ENCODE measurements around the gene UBALD2. TPM values are rescaled to one million over a fixed set of nuclear protein-coding genes. Genes with fewer than 3 reads are reported as not detected.
A peak's percentile ranks its signal among the peaks of the same experiment; 100 is the strongest.
"Not testable (repeated sequence)": the region's sequence is repeated elsewhere in the genome, so short reads cannot be mapped to it uniquely, and the experiment has no call there.

The UBALD2 gene
- total RNA-seq: 10 to 100 TPM; 24.8 to 42.7 (median 35.6) TPM

- no peaks in the 10 kb centered on the region for H3K27me3 ChIP-seq
- peaks cover 4% of the 10 kb centered on the region for H3K36me3 ChIP-seq
- TF ChIP-seq CTCF (IDR thresholded peaks at IDR 0.05) (no peak), POLR2AphosphoS5 (IDR thresholded peaks at IDR 0.05) (peak in 2 of 3 donors; percentile 60 to 61), POLR2A (IDR thresholded peaks at IDR 0.05) (peak; percentile 94 to 95), EP300 (IDR thresholded peaks at IDR 0.05) (no peak)
- peak within 1 kb of the TSS; percentile 88 for H3K4me3 ChIP-seq
- H3K9me3 ChIP-seq: no peaks in the 10 kb centered on the region
- WGBS: 0% methylated on average over 17 of the region's 94 CpGs
- H3K4me1 ChIP-seq: peaks cover 75% of the 10 kb centered on the region
- peak; percentile 100 for DNase-seq (ENCODE audit: low spot score in 2 of 2)
- peak within 1 kb of the TSS; percentile 98 for H3K27ac ChIP-seq
These were observed at the start of gene UBALD2 for GRCh38 chr17:76264755-76265623. Gene UBALD2 (plus strand): TSS chr17:76265348. CDS start chr17:76265506, 158 bp downstream.

- H3K4me3 ChIP-seq: no peak overlapping the region
- 96% methylated on average over 3 of the region's 3 CpGs for WGBS
- H3K36me3 ChIP-seq: no peaks in the 10 kb centered on the region
- H3K4me1 ChIP-seq: no peaks in the 10 kb centered on the region
- no peaks in the 10 kb centered on the region for H3K9me3 ChIP-seq
- H3K27ac ChIP-seq: no peak overlapping the region
- no peaks in the 10 kb centered on the region for H3K27me3 ChIP-seq
- DNase-seq (ENCODE audit: low spot score in 2 of 2): no peak
- TF ChIP-seq EP300 (IDR thresholded peaks at IDR 0.05) (no peak), POLR2A (IDR thresholded peaks at IDR 0.05) (no peak), POLR2AphosphoS5 (IDR thresholded peaks at IDR 0.05) (no peak), CTCF (IDR thresholded peaks at IDR 0.05) (no peak)
These were observed 48.1 kb upstream of the UBALD2 start for GRCh38 chr17:76217081-76217480.

GRCh38 chr17:76219670-76220383 is 45.3 kb upstream of the UBALD2 start:
- Histone ChIP-seq H3K27ac (no peak overlapping the region), H3K27me3 (no peaks in the 10 kb centered on the region), H3K4me1 (no peaks in the 10 kb centered on the region), H3K4me3 (no peak overlapping the region), H3K36me3 (no peaks in the 10 kb centered on the region), H3K9me3 (no peaks in the 10 kb centered on the region)
- TF ChIP-seq EP300 (IDR thresholded peaks at IDR 0.05): no peak
- TF ChIP-seq CTCF (IDR thresholded peaks at IDR 0.05): no peak
- no peak for TF ChIP-seq POLR2AphosphoS5 (IDR thresholded peaks at IDR 0.05)
- TF ChIP-seq POLR2A (IDR thresholded peaks at IDR 0.05): no peak
- WGBS: 95% methylated on average over 7 of the region's 7 CpGs
- no peak for DNase-seq (ENCODE audit: low spot score in 2 of 2)

GRCh38 chr17:76223802-76224201 is 41.3 kb upstream of the UBALD2 start:
- WGBS: 98% methylated on average over 1 of the region's 1 CpG
- Histone ChIP-seq H3K27me3 (no peaks in the 10 kb centered on the region), H3K9me3 (no peaks in the 10 kb centered on the region), H3K36me3 (no peaks in the 10 kb centered on the region), H3K27ac (no peak overlapping the region), H3K4me1 (no peaks in the 10 kb centered on the region), H3K4me3 (no peak overlapping the region)
- no peak for DNase-seq (ENCODE audit: low spot score in 2 of 2)
- TF ChIP-seq POLR2A (IDR thresholded peaks at IDR 0.05) (no peak), EP300 (IDR thresholded peaks at IDR 0.05) (no peak), CTCF (IDR thresholded peaks at IDR 0.05) (no peak), POLR2AphosphoS5 (IDR thresholded peaks at IDR 0.05) (no peak)

- H3K36me3 ChIP-seq; H3K4me1 ChIP-seq; H3K9me3 ChIP-seq; H3K27me3 ChIP-seq; DNase-seq (ENCODE audit: low spot score in 2 of 2); H3K4me3 ChIP-seq; H3K27ac ChIP-seq: not testable (repeated sequence)
- WGBS: 73% methylated on average over 7 of the region's 7 CpGs
These were observed 39.6 kb upstream of the UBALD2 start for GRCh38 chr17:76225373-76226086.

GRCh38 chr17:76226749-76227148 is 38.4 kb upstream of the UBALD2 start:
- not testable (repeated sequence) for H3K27me3 ChIP-seq; H3K36me3 ChIP-seq; H3K9me3 ChIP-seq; H3K4me3 ChIP-seq; H3K27ac ChIP-seq; H3K4me1 ChIP-seq; DNase-seq (ENCODE audit: low spot score in 2 of 2)
- WGBS: 91% methylated on average over 15 of the region's 19 CpGs
